Testis (tissue), 3 donors: ENCODE results near the gene GRM5. TPM values are rescaled to one million over a fixed set of nuclear protein-coding genes. Genes with fewer than 3 reads are reported as not detected.

Experiments
- DNase-seq: peaks from one replicate; pipeline ENCODE4 v3.0.0-alpha.2; 2019
- H3K27ac ChIP-seq, 2 donors: fragments of 200-600 bp; sonication (generic); one replicate each; pipeline ENCODE4 v1.5.1; 2019
- H3K27me3 ChIP-seq: fragments of 200-600 bp; sonication (generic); one replicate; pipeline ENCODE4 v1.5.1; 2019
- H3K36me3 ChIP-seq: fragments of 200-600 bp; sonication (generic); one replicate; pipeline ENCODE4 v1.5.1; 2017; ENCODE audit warnings: low read depth; ENCODE audit errors: missing control alignments
- H3K4me1 ChIP-seq: fragments of 200-600 bp; sonication (generic); one replicate; pipeline ENCODE4 v1.5.1; 2019
- H3K4me3 ChIP-seq, 2 donors: fragments of 200-600 bp; sonication (generic); one replicate each; pipeline ENCODE4 v1.5.1; 2017 to 2019
- H3K9me3 ChIP-seq: fragments of 200-600 bp; sonication (generic); one replicate; pipeline ENCODE4 v1.5.1; 2017
- POLR2A ChIP-seq: fragments of 450-650 bp; IDR thresholded peaks from one replicate; pipeline ENCODE4 v1.6.1; 2017; ENCODE audit warnings: antibody characterized with exemption, mild to moderate bottlenecking, moderate library complexity
- WGBS, 2 donors: methylation state at CpG; one replicate each; pipeline ENCODE4 v1.1.5; 2018; 5-methylcytosine and 5-hydroxymethylcytosine counted together
- intact Hi-C: fragments of 100-400 bp; cut with DNase I; formaldehyde crosslinking; loops from one replicate; pipeline ENCODE4 v1.15.1; 2023; ENCODE audit warnings: low total_unique reads
- polyA plus RNA-seq: library from polyadenylated mRNA; stranded (reverse); fragments of 350-450 nt; fragmentation: Illumina TruSeq; extraction: RNeasy Lipid Tissue Mini Kit (QIAGEN cat#74804); gene quantifications from one replicate; pipeline ENCODE4 v1.2.3, GENCODE V29; 2014; ENCODE audit warnings: low read depth, low replicate concordance; ENCODE audit not compliant: insufficient read depth
- small RNA-seq, 2 donors: library from RNA; depleted of rRNA; stranded (forward); fragments of <200 nt; gene quantifications; one replicate each; pipeline ENCODE3, GENCODE V24; 2016
- total RNA-seq, 2 donors: library from RNA; depleted of rRNA; stranded (reverse); fragments of >200 nt; gene quantifications; one replicate each; pipeline ENCODE4 v1.2.3, GENCODE V29; 2016
- TF ChIP-seq, protein P1 (sequence below), 3 experiments: fragments of 450-650 bp in 2 of 3; fragments of 200-600 bp in 1 of 3; sonication (generic) in 1 of 3; IDR thresholded peaks; one replicate each; pipeline ENCODE4 v1.5.1; 2016 to 2019; ENCODE audit warnings: antibody characterized with exemption in 3 of 3, mild to moderate bottlenecking in 2 of 3, moderate library complexity in 1 of 3

The GRM5 gene
- total and polyA plus RNA-seq, 3 donors from 2014 or later = 2.3 to 4.9 (median 2.8) TPM

DNA sequence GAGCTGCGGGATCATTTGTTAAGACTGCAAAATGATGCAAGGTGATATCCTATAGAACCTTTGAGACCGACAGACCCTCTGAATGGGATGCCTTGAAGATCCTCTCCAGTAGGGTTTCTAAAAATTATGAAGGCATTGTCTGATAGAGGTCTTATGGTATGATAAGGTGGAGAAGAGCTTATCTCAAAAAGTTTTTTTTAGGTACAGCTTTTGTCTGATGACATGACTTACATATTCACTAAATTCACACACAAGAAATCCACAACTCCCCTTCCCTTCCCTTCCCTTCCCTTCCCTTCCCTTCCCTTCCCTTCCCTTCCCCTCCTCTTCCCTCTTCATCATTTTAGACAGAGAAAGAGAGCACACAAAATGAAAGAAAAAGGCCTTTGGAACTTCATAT is 609.8 kb downstream of the GRM5 start:
- H3K36me3 ChIP-seq = no peaks in the 10 kb centered on the region
- no peaks in the 10 kb centered on the region for H3K9me3 ChIP-seq
- no peaks in the 10 kb centered on the region for H3K4me1 ChIP-seq
- no peak for DNase-seq
- WGBS, 2 donors = 94 to 98% methylated on average over 2 of the region's 2 CpGs
- H3K27ac ChIP-seq = no peak overlapping the region
- TF ChIP-seq, protein P1, sequence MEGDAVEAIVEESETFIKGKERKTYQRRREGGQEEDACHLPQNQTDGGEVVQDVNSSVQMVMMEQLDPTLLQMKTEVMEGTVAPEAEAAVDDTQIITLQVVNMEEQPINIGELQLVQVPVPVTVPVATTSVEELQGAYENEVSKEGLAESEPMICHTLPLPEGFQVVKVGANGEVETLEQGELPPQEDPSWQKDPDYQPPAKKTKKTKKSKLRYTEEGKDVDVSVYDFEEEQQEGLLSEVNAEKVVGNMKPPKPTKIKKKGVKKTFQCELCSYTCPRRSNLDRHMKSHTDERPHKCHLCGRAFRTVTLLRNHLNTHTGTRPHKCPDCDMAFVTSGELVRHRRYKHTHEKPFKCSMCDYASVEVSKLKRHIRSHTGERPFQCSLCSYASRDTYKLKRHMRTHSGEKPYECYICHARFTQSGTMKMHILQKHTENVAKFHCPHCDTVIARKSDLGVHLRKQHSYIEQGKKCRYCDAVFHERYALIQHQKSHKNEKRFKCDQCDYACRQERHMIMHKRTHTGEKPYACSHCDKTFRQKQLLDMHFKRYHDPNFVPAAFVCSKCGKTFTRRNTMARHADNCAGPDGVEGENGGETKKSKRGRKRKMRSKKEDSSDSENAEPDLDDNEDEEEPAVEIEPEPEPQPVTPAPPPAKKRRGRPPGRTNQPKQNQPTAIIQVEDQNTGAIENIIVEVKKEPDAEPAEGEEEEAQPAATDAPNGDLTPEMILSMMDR (IDR thresholded peaks at IDR 0.05) = no peak
- TF ChIP-seq POLR2A = no peak
- no peaks in the 10 kb centered on the region for H3K27me3 ChIP-seq
- intact Hi-C loops = no loop called here
- H3K4me3 ChIP-seq = no peak overlapping the region

DNA sequence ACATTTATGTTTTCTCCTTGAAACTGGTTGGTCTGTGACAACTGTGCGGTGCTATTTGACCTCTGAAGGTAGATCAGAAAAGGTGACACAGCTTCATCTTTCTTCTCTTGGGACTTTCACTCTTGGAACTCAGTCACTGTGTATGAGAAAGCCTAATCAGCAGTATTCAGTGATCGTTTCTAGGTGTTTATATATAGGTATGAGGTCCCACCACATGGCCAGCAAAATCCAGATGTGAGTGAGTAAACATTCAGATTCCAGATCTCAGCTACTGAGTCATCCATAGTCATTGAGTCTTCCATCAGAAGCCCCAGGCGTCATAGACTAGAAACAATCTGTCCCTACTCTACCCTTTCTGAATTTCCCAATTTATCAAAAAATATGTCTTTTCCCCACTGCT is 610.9 kb downstream of the GRM5 start:
- no peak for DNase-seq
- intact Hi-C loops = no loop called here
- Histone ChIP-seq H3K4me1 (no peaks in the 10 kb centered on the region), H3K36me3 (no peaks in the 10 kb centered on the region), H3K4me3 (no peak overlapping the region), H3K27me3 (no peaks in the 10 kb centered on the region), H3K9me3 (no peaks in the 10 kb centered on the region), H3K27ac (no peak overlapping the region)
- 86 to 95% methylated on average over 3 of the region's 3 CpGs for WGBS, 2 donors
- no peak for TF ChIP-seq POLR2A
- TF ChIP-seq, protein P1 (IDR thresholded peaks at IDR 0.05) = no peak

Small RNA genes within 50 kb of the gene (small RNA-seq; reads per million reads assigned to genes)
- 0 reads per million in 2 donors for gene RNU6-16P

Other genes starting within 250 kb of the GRM5 start
- 1 to 10 TPM in 1 of 2 donors, under 1 TPM in 1; 0.25 to 1.5 TPM for gene TYR, start 111.9 kb upstream of the GRM5 start, total RNA-seq
- gene TYR, start 111.9 kb upstream of the GRM5 start, polyA plus RNA-seq = 0.24 TPM